GM23338 (cell line): ENCODE results near the gene PDGFRB. TPM values are rescaled to one million over a fixed set of nuclear protein-coding genes. Genes with fewer than 3 reads are reported as not detected.

Experiments used
- ATAC-seq: fragments of 200-7000 bp; cut with Tn5 transposase; 3 replicates; pipeline ENCODE4 v1.9.1; 2020
- DNase-seq: peaks from one replicate; pipeline ENCODE4 v3.0.0-alpha.2; 2015; ENCODE audit warnings: low spot score
- H2AFZ ChIP-seq: fragments of 200-600 bp; sonication (generic); 2 replicates; pipeline ENCODE4 v1.8.0; 2016; ENCODE audit warnings: antibody characterized with exemption, mild to moderate bottlenecking, moderate library complexity
- H3F3A ChIP-seq: fragments of 200-600 bp; sonication (generic); replicated peaks from 2 replicates; pipeline ENCODE4 v1.8.0; 2017; ENCODE audit warnings: antibody characterized with exemption, mixed run types, low read depth
- H3K27ac ChIP-seq: fragments of 200-600 bp; sonication (generic); 2 replicates; pipeline ENCODE4 v1.6.1; 2016; ENCODE audit warnings: low read depth
- H3K27me3 ChIP-seq: fragments of 200-600 bp; sonication (generic); 2 replicates; pipeline ENCODE4 v1.8.0; 2016; ENCODE audit warnings: mild to moderate bottlenecking, mixed run types, moderate library complexity; ENCODE audit not compliant: insufficient read depth
- H3K36me3 ChIP-seq: fragments of 200-600 bp; sonication (generic); 2 replicates; pipeline ENCODE4 v1.8.0; 2016; ENCODE audit warnings: mild to moderate bottlenecking; ENCODE audit not compliant: insufficient read depth
- H3K4me1 ChIP-seq: fragments of 200-600 bp; sonication (generic); 2 replicates; pipeline ENCODE4 v1.8.0; 2016; ENCODE audit warnings: mild to moderate bottlenecking, moderate library complexity; ENCODE audit not compliant: insufficient read depth
- H3K4me2 ChIP-seq: fragments of 200-600 bp; sonication (generic); 2 replicates; pipeline ENCODE4 v1.7.1; 2017; ENCODE audit warnings: mixed run types
- H3K4me3 ChIP-seq: fragments of 200-600 bp; sonication (generic); 2 replicates; pipeline ENCODE4 v1.6.1; 2016; ENCODE audit warnings: mixed run types
- H3K79me2 ChIP-seq: fragments of 200-600 bp; sonication (generic); replicated peaks from 2 replicates; pipeline ENCODE4 v1.8.0; 2017; ENCODE audit warnings: mild to moderate bottlenecking; ENCODE audit not compliant: insufficient read depth
- H3K9me2 ChIP-seq: fragments of 200-600 bp; sonication (generic); 2 replicates; pipeline ENCODE4 v1.8.0; 2017; ENCODE audit not compliant: insufficient read depth
- H4K20me1 ChIP-seq: fragments of 200-600 bp; sonication (generic); replicated peaks from 2 replicates; pipeline ENCODE4 v1.8.0; 2017; ENCODE audit warnings: mild to moderate bottlenecking; ENCODE audit not compliant: insufficient read depth
- H3K27ac Mint-ChIP-seq: 2 replicates; pipeline ENCODE4 v1.8.0; 2020; ENCODE audit warnings: inconsistent platforms, mild to moderate bottlenecking, moderate library complexity, mixed read lengths
- H3K27me3 Mint-ChIP-seq: 3 replicates; pipeline ENCODE4 v1.8.0; 2022; ENCODE audit warnings: low read depth, mild to moderate bottlenecking, moderate library complexity, mixed read lengths, inconsistent platforms; ENCODE audit not compliant: insufficient read depth, poor library complexity
- H3K36me3 Mint-ChIP-seq: 3 replicates; pipeline ENCODE4 v1.8.0; 2021; ENCODE audit warnings: low read depth, mild to moderate bottlenecking, inconsistent platforms, moderate library complexity, mixed read lengths
- H3K4me1 Mint-ChIP-seq: 3 replicates; pipeline ENCODE4 v1.8.0; 2020; ENCODE audit warnings: mild to moderate bottlenecking, inconsistent platforms, mixed read lengths
- H3K4me3 Mint-ChIP-seq: 3 replicates; pipeline ENCODE4 v1.8.0; 2021; ENCODE audit warnings: moderate library complexity, mild to moderate bottlenecking, inconsistent platforms, mixed read lengths
- H3K9me3 Mint-ChIP-seq: 3 replicates; pipeline ENCODE4 v1.8.0; 2020; ENCODE audit warnings: moderate library complexity, mild to moderate bottlenecking, inconsistent platforms, mixed read lengths
- CREB1 ChIP-seq: fragments of 250-450 bp; sonication (Bioruptor Pico); IDR thresholded peaks from 2 replicates; pipeline ENCODE4 v1.5.0; 2020; ENCODE audit warnings: low read depth, mild to moderate bottlenecking, moderate library complexity
- EZH2 ChIP-seq: fragments of 200-600 bp; sonication (generic); IDR thresholded peaks from one replicate; pipeline ENCODE4 v1.8.0; 2017; ENCODE audit warnings: antibody characterized with exemption, mild to moderate bottlenecking, low read depth; ENCODE audit not compliant: unreplicated experiment
- EZH2phosphoT487 ChIP-seq: fragments of 200-600 bp; sonication (generic); IDR thresholded peaks from one replicate; pipeline ENCODE4 v1.8.1; 2018; ENCODE audit warnings: antibody characterized with exemption; ENCODE audit not compliant: unreplicated experiment
- JUNB ChIP-seq: IDR thresholded peaks from one replicate; pipeline ENCODE4 v1.6.1; 2016; ENCODE audit warnings: antibody characterized with exemption; ENCODE audit not compliant: unreplicated experiment
- NANOG ChIP-seq: IDR thresholded peaks from 2 replicates; pipeline ENCODE4 v1.6.1; 2016; ENCODE audit warnings: antibody characterized with exemption, borderline replicate concordance
- POLR2AphosphoS5 ChIP-seq: IDR thresholded peaks from 2 replicates; pipeline ENCODE4 v1.6.1; 2016; ENCODE audit warnings: antibody characterized with exemption, low read depth
- STAT1 ChIP-seq: IDR thresholded peaks from one replicate; pipeline ENCODE4 v1.6.1; 2016; ENCODE audit warnings: antibody characterized with exemption; ENCODE audit not compliant: unreplicated experiment
- ZNF114 ChIP-seq: fragments of 250-450 bp; sonication (Bioruptor Pico); IDR thresholded peaks from 2 replicates; pipeline ENCODE4 v1.5.0; 2020; ENCODE audit warnings: mild to moderate bottlenecking, moderate library complexity
- ZNF331 ChIP-seq: fragments of 250-450 bp; sonication (Bioruptor Pico); IDR thresholded peaks from 2 replicates; pipeline ENCODE4 v1.5.0; 2020; ENCODE audit warnings: low read depth, mild to moderate bottlenecking, moderate library complexity
- polyA plus RNA-seq: library from polyadenylated mRNA; unstranded; fragments of >200 nt; fragmentation: Nextera tagmentation; extraction: Ambion mirVana; gene quantifications from 2 replicates; pipeline ENCODE4 v1.2.1, GENCODE V29; 2016
- total RNA-seq: library from RNA; depleted of rRNA; stranded (reverse); fragments of >200 nt; shearing (Covaris generic); gene quantifications from 2 replicates; pipeline ENCODE4 v1.2.3, GENCODE V29; 2014
- TF ChIP-seq, protein P1 (sequence below): fragments of 250-450 bp; sonication (Bioruptor Pico); IDR thresholded peaks from 2 replicates; pipeline ENCODE4 v1.5.0; 2020; ENCODE audit warnings: mild to moderate bottlenecking, moderate library complexity
- TF ChIP-seq, protein P2 (sequence below), 2 experiments: fragments of 200-600 bp in 1 of 2; sonication (generic) in 1 of 2; conservative IDR thresholded peaks; 2 replicates each; pipeline versions ENCODE4 v1.5.1 to v1.6.1; 2016 to 2017; ENCODE audit warnings: antibody characterized with exemption in 2 of 2, low read depth in 2 of 2, mild to moderate bottlenecking in 2 of 2, moderate library complexity in 1 of 2
- TF ChIP-seq, protein P3 (sequence below): IDR thresholded peaks from one replicate; pipeline ENCODE4 v1.6.1; 2018; ENCODE audit warnings: antibody characterized with exemption; ENCODE audit not compliant: unreplicated experiment
- TF ChIP-seq, protein P4 (sequence below): IDR thresholded peaks from 2 replicates; pipeline ENCODE4 v1.6.1; 2016; ENCODE audit warnings: antibody characterized with exemption

PDGFRB gene
- total and polyA plus RNA-seq, 2 experiments from 2014 or later, result 4.5 to 11.3 TPM

DNA sequence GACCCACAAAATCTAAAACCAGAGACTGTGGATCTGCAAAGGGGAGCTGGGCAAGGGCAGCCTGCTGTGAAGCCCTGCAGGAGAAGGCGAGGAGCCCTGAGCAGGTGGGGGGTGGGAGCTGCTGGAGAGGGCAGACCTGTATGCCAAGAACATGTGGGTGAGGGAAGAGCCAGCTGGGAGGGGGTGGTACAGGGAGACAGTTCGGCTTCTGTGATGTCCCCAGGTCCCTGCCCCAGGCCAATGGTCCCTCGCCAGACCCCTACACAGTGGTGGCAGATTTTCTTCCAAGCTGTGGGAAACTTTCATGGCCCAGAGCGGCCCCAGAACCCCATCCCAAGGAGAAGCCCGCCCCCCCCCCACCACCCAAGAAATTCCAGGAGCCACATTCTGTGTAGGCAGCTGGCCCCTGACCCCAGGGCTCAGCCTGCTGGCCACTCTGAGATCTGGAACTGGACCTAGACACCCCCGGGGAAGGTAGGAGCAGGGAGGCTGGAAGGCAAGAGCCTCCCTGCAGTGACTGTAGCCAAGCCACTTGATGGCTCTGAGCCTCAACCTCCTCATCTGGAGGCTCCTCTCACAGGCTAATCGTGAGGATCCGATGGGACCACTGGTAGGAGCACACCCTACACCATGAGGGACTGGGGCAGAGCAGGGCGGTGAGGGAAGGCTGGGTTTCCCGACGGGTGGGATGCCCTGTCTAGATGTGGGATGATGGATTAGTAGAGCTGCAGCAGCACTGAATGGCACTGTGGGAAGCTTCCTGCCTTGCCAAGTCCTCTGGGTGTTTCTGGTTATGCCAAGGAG lies 46.7 kb downstream of the PDGFRB start:
- peaks cover 4% of the 10 kb centered on the region for H3K27me3 Mint-ChIP-seq
- H3K36me3 ChIP-seq, result no peaks in the 10 kb centered on the region
- ATAC-seq (no peak), DNase-seq (no peak)
- no peak overlapping the region for H2AFZ ChIP-seq
- no peak overlapping the region for H3K4me2 ChIP-seq
- no peaks in the 10 kb centered on the region for H3F3A ChIP-seq
- no peak overlapping the region for H3K27ac ChIP-seq
- H3K4me3 ChIP-seq, result no peak overlapping the region
- no peaks in the 10 kb centered on the region for H4K20me1 ChIP-seq
- H3K4me1 Mint-ChIP-seq, result peaks cover 4% of the 10 kb centered on the region; the same call in 2 of the 3 replicates
- no peak overlapping the region for H3K4me3 Mint-ChIP-seq
- no peaks in the 10 kb centered on the region for H3K4me1 ChIP-seq
- no peaks in the 10 kb centered on the region for H3K36me3 Mint-ChIP-seq
- no peak overlapping the region for H3K27ac Mint-ChIP-seq
- H3K9me3 Mint-ChIP-seq, result no peaks in the 10 kb centered on the region
- TF ChIP-seq, protein P1, sequence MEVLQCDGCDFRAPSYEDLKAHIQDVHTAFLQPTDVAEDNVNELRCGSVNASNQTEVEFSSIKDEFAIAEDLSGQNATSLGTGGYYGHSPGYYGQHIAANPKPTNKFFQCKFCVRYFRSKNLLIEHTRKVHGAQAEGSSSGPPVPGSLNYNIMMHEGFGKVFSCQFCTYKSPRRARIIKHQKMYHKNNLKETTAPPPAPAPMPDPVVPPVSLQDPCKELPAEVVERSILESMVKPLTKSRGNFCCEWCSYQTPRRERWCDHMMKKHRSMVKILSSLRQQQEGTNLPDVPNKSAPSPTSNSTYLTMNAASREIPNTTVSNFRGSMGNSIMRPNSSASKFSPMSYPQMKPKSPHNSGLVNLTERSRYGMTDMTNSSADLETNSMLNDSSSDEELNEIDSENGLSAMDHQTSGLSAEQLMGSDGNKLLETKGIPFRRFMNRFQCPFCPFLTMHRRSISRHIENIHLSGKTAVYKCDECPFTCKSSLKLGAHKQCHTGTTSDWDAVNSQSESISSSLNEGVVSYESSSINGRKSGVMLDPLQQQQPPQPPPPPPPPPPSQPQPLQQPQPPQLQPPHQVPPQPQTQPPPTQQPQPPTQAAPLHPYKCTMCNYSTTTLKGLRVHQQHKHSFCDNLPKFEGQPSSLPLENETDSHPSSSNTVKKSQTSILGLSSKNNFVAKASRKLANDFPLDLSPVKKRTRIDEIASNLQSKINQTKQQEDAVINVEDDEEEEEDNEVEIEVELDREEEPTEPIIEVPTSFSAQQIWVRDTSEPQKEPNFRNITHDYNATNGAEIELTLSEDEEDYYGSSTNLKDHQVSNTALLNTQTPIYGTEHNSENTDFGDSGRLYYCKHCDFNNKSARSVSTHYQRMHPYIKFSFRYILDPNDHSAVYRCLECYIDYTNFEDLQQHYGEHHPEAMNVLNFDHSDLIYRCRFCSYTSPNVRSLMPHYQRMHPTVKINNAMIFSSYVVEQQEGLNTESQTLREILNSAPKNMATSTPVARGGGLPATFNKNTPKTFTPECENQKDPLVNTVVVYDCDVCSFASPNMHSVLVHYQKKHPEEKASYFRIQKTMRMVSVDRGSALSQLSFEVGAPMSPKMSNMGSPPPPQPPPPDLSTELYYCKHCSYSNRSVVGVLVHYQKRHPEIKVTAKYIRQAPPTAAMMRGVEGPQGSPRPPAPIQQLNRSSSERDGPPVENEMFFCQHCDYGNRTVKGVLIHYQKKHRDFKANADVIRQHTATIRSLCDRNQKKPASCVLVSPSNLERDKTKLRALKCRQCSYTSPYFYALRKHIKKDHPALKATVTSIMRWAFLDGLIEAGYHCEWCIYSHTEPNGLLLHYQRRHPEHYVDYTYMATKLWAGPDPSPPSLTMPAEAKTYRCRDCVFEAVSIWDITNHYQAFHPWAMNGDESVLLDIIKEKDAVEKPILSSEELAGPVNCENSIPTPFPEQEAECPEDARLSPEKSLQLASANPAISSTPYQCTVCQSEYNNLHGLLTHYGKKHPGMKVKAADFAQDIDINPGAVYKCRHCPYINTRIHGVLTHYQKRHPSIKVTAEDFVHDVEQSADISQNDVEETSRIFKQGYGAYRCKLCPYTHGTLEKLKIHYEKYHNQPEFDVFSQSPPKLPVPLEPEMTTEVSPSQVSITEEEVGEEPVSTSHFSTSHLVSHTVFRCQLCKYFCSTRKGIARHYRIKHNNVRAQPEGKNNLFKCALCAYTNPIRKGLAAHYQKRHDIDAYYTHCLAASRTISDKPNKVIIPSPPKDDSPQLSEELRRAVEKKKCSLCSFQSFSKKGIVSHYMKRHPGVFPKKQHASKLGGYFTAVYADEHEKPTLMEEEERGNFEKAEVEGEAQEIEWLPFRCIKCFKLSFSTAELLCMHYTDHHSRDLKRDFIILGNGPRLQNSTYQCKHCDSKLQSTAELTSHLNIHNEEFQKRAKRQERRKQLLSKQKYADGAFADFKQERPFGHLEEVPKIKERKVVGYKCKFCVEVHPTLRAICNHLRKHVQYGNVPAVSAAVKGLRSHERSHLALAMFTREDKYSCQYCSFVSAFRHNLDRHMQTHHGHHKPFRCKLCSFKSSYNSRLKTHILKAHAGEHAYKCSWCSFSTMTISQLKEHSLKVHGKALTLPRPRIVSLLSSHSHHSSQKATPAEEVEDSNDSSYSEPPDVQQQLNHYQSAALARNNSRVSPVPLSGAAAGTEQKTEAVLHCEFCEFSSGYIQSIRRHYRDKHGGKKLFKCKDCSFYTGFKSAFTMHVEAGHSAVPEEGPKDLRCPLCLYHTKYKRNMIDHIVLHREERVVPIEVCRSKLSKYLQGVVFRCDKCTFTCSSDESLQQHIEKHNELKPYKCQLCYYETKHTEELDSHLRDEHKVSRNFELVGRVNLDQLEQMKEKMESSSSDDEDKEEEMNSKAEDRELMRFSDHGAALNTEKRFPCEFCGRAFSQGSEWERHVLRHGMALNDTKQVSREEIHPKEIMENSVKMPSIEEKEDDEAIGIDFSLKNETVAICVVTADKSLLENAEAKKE (CRISPR knock-in tag), result no peak
- TF ChIP-seq STAT1, result no peak
- TF ChIP-seq, protein P2, sequence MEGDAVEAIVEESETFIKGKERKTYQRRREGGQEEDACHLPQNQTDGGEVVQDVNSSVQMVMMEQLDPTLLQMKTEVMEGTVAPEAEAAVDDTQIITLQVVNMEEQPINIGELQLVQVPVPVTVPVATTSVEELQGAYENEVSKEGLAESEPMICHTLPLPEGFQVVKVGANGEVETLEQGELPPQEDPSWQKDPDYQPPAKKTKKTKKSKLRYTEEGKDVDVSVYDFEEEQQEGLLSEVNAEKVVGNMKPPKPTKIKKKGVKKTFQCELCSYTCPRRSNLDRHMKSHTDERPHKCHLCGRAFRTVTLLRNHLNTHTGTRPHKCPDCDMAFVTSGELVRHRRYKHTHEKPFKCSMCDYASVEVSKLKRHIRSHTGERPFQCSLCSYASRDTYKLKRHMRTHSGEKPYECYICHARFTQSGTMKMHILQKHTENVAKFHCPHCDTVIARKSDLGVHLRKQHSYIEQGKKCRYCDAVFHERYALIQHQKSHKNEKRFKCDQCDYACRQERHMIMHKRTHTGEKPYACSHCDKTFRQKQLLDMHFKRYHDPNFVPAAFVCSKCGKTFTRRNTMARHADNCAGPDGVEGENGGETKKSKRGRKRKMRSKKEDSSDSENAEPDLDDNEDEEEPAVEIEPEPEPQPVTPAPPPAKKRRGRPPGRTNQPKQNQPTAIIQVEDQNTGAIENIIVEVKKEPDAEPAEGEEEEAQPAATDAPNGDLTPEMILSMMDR (conservative IDR thresholded peaks at IDR 0.05; ENCODE audit: low read depth in 2 of 2), result no peak
- TF ChIP-seq JUNB, result no peak
- no peak for TF ChIP-seq EZH2phosphoT487
- TF ChIP-seq, protein P3, sequence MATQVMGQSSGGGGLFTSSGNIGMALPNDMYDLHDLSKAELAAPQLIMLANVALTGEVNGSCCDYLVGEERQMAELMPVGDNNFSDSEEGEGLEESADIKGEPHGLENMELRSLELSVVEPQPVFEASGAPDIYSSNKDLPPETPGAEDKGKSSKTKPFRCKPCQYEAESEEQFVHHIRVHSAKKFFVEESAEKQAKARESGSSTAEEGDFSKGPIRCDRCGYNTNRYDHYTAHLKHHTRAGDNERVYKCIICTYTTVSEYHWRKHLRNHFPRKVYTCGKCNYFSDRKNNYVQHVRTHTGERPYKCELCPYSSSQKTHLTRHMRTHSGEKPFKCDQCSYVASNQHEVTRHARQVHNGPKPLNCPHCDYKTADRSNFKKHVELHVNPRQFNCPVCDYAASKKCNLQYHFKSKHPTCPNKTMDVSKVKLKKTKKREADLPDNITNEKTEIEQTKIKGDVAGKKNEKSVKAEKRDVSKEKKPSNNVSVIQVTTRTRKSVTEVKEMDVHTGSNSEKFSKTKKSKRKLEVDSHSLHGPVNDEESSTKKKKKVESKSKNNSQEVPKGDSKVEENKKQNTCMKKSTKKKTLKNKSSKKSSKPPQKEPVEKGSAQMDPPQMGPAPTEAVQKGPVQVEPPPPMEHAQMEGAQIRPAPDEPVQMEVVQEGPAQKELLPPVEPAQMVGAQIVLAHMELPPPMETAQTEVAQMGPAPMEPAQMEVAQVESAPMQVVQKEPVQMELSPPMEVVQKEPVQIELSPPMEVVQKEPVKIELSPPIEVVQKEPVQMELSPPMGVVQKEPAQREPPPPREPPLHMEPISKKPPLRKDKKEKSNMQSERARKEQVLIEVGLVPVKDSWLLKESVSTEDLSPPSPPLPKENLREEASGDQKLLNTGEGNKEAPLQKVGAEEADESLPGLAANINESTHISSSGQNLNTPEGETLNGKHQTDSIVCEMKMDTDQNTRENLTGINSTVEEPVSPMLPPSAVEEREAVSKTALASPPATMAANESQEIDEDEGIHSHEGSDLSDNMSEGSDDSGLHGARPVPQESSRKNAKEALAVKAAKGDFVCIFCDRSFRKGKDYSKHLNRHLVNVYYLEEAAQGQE, result no peak
- TF ChIP-seq ZNF331 (CRISPR knock-in tag), result no peak
- TF ChIP-seq EZH2, result no peak
- no peak for TF ChIP-seq CREB1
- TF ChIP-seq POLR2AphosphoS5, result no peak
- TF ChIP-seq, protein P4, sequence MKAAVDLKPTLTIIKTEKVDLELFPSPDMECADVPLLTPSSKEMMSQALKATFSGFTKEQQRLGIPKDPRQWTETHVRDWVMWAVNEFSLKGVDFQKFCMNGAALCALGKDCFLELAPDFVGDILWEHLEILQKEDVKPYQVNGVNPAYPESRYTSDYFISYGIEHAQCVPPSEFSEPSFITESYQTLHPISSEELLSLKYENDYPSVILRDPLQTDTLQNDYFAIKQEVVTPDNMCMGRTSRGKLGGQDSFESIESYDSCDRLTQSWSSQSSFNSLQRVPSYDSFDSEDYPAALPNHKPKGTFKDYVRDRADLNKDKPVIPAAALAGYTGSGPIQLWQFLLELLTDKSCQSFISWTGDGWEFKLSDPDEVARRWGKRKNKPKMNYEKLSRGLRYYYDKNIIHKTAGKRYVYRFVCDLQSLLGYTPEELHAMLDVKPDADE, result no peak
- TF ChIP-seq NANOG, result no peak
- TF ChIP-seq ZNF114 (CRISPR knock-in tag), result no peak
- H3K27me3 ChIP-seq, result no peaks in the 10 kb centered on the region
- no peaks in the 10 kb centered on the region for H3K9me2 ChIP-seq
- H3K79me2 ChIP-seq, result no peaks in the 10 kb centered on the region
